Keratinocyte (primary cell): ENCODE data around the gene SND1.

ENCODE experiments used
- EZH2 ChIP-seq: IDR thresholded peaks from one replicate; pipeline ENCODE4 v1.6.1; 2012; ENCODE audit warnings: inconsistent platforms, mild to moderate bottlenecking, low read length, moderate library complexity
- TF ChIP-seq, protein P1 (sequence below), 3 experiments: IDR thresholded peaks in 1 of 3; conservative IDR thresholded peaks in 1 of 3; optimal IDR thresholded peaks in 1 of 3; 2 replicates in 2 of 3; 3 replicates in 1 of 3; pipeline versions ENCODE3 to v1.5.1; 2011; ENCODE audit warnings: low read length in 3 of 3, mild to moderate bottlenecking in 3 of 3, moderate library complexity in 2 of 3, control low read depth in 1 of 3, inconsistent platforms in 1 of 3; ENCODE audit not compliant: insufficient read depth in 2 of 3; ENCODE audit errors: extremely low read depth in 1 of 3

GRCh38 chr7:127818306-127818705, 166.3 kb downstream of the SND1 start:
- no peak for TF ChIP-seq EZH2
- TF ChIP-seq, protein P1, sequence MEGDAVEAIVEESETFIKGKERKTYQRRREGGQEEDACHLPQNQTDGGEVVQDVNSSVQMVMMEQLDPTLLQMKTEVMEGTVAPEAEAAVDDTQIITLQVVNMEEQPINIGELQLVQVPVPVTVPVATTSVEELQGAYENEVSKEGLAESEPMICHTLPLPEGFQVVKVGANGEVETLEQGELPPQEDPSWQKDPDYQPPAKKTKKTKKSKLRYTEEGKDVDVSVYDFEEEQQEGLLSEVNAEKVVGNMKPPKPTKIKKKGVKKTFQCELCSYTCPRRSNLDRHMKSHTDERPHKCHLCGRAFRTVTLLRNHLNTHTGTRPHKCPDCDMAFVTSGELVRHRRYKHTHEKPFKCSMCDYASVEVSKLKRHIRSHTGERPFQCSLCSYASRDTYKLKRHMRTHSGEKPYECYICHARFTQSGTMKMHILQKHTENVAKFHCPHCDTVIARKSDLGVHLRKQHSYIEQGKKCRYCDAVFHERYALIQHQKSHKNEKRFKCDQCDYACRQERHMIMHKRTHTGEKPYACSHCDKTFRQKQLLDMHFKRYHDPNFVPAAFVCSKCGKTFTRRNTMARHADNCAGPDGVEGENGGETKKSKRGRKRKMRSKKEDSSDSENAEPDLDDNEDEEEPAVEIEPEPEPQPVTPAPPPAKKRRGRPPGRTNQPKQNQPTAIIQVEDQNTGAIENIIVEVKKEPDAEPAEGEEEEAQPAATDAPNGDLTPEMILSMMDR (optimal IDR thresholded peaks at IDR 0.05 in 1 of 3, IDR thresholded peaks at IDR 0.05 in 1 of 3, conservative IDR thresholded peaks at IDR 0.05 in 1 of 3; ENCODE audit: extremely low read depth in 1 of 3, insufficient read depth in 2 of 3, low read length in 3 of 3), result no peak
